Subcutaneous adipose tissue (tissue), 4 donors: Measurements from ENCODE around the gene MARCHF3. TPM values are rescaled to one million over a fixed set of nuclear protein-coding genes. Genes with fewer than 3 reads are reported as not detected.

Source experiments
- total RNA-seq, 4 donors: library from RNA; depleted of rRNA; stranded (reverse); fragments of >200 nt; gene quantifications; one replicate each; pipeline ENCODE4 v1.1.0, GENCODE V29; 2016
- TF ChIP-seq, protein P1 (sequence below): fragments of 450-650 bp; IDR thresholded peaks from one replicate; pipeline ENCODE4 v1.5.1; 2016; ENCODE audit warnings: low read depth, mild to moderate bottlenecking, control low read depth, antibody characterized with exemption, moderate library complexity

Gene MARCHF3
- total RNA-seq, 4 donors from 2014 or later = 5.8 to 30.7 (median 14.6) TPM

DNA sequence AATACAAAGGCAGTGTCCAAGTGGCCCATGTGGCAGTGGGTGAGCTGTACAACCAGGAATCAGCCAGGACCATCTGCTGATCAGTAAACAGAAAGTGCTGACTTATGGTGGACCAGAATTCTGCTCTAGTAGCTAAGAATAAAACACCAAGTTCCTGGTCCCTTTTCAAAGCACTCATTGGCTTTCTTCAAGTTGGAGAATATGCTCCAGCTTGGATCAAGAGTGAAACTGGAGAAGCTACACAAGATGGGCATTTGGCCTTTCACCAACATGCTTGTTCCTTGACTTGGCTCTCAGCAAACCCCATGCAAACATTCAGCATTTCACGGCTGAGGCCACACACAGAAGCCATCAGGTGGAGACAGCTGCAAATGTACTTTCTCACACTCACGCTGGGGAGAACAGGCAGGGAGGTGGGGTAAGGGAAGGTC lies 32.1 kb downstream of the MARCHF3 start:
- TF ChIP-seq, protein P1, sequence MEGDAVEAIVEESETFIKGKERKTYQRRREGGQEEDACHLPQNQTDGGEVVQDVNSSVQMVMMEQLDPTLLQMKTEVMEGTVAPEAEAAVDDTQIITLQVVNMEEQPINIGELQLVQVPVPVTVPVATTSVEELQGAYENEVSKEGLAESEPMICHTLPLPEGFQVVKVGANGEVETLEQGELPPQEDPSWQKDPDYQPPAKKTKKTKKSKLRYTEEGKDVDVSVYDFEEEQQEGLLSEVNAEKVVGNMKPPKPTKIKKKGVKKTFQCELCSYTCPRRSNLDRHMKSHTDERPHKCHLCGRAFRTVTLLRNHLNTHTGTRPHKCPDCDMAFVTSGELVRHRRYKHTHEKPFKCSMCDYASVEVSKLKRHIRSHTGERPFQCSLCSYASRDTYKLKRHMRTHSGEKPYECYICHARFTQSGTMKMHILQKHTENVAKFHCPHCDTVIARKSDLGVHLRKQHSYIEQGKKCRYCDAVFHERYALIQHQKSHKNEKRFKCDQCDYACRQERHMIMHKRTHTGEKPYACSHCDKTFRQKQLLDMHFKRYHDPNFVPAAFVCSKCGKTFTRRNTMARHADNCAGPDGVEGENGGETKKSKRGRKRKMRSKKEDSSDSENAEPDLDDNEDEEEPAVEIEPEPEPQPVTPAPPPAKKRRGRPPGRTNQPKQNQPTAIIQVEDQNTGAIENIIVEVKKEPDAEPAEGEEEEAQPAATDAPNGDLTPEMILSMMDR = no peak

DNA sequence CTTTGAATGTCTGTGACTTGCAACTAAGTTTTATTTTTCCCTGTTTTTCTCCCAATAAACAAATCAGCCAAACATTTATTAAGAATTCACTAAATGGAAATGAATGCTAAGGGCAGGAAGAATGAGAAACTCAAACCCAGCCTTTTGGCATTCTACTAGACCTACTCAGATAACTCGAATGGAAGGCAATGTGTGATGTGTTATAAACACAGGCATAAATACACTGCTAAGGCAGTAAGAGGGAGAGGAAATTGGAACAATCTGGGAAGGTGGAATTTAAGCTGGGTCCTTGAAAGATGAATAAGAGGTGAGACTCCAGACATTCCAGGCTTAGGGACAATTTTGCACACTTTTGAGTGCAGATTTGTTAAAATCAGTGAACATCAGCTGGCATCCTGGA lies 34.7 kb downstream of the MARCHF3 start:
- TF ChIP-seq, protein P1 = no peak

DNA sequence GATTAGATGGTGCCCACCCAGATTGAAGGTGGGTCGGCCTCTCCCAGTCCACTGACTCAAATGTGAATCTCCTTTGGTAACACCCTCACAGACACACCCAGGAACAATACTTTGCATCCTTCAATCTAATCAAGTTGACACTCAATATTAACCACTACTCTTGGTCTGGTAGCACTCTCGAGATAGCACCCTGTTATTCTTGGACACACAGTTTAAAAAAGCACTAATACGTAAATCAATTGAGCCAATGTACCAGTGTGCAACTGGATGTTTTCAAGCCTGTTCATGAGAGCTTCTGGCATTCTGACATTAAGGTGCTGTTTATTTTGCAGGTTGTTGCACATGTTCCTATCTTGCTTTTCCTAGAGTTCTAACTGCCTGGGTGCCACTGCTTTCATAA lies 35.3 kb downstream of the MARCHF3 start:
- TF ChIP-seq, protein P1 = no peak

DNA sequence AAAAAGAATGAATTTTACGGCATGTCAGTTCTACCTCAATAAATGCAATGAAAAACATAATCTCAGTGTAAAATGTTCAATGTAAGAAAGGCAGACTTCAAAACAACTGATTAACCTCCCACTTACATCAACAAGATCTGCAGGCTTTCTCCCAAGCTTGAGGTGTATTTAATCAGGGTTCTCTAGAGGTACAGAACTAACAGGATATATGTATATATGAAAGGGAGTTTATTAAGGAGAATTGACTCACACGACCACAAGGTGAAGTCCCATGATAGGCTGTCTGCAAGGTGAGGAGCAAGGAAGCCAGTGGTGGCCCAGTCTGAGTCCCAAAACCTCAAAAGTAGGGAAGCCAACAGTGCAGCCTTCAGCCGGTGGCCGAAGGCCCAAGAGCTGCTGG lies 35.9 kb downstream of the MARCHF3 start:
- TF ChIP-seq, protein P1 = no peak

DNA sequence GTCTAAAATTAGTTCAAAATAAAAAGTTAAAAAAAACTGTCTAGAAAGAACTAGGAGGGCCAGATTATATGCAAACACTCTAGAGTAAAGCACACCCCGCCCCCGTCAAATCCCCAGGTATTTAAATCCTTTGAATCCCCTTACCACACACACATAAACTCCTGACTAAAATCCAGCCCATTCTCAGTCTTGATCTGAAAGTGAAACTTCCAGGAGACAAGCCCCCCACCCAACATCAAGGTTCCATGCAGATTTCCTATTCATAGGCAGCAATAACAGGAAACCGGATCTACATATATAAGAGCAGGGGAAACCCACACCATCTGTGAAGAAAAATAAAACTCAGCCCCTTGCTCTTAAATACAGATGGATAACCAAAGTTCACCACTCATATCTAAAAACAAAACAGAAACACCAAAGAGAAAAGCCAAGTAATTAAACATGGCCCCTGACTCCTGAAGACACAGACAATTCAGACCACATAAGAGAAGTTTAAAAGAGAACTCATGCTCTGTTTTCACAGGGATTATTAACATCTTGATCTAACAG lies 42.3 kb downstream of the MARCHF3 start:
- TF ChIP-seq, protein P1 = no peak

DNA sequence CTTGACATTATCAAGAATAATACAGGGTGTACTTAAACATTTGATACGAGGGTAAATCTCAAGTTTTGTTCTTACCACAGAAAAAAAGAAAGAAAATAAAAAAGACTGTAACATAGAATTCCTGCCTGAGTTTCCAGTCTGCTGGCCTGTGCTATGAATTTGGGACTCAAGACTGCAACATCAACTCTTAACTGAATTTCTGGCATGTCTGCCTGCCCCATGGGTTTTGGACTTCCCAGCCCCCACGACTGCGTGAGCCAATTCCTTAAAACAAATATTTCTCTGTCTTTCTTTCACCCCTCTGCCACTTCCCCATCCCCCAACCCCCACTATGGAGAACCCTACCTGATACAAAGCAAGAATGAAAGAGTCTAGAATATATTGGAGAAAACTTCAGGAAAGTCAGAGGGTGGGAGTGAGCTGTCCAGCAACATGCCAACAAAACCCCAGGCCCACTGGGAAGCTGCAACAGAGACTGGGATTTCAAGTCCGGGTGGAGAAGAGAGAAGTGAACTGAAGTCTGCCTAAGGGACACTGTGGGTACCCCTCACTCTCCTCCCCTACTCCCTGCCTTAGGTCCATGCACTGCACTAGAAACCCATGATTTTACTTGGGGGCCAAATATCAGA lies 43.0 kb downstream of the MARCHF3 start:
- TF ChIP-seq, protein P1 = no peak

DNA sequence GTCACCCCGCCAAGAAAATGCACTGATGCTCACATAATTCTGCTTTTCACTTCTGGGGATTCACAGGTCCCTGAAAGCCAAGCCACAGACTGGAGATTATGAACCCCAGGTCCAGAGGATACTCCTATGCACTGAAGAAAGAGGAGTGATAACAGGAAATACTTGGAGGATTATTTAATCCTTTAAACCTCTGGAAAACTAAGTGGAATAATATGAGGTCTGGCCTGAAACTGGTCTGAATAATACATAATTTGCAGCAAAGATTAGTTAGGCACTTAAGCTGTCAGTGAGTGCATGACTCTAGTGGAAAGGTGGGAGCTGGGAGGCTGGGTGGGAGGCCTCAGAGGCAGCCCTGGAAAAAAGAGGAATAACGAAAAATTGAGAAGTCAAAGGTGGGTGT lies 45.7 kb downstream of the MARCHF3 start:
- TF ChIP-seq, protein P1 = no peak
